ENCODE results near the gene TBC1D5.
A peak's percentile ranks its signal among the peaks of the same experiment; 100 is the strongest.
"Not testable (repeated sequence)": the region's sequence is repeated elsewhere in the genome, so short reads cannot be mapped to it uniquely, and the experiment has no call there.

TBC1D5 gene

DNA sequence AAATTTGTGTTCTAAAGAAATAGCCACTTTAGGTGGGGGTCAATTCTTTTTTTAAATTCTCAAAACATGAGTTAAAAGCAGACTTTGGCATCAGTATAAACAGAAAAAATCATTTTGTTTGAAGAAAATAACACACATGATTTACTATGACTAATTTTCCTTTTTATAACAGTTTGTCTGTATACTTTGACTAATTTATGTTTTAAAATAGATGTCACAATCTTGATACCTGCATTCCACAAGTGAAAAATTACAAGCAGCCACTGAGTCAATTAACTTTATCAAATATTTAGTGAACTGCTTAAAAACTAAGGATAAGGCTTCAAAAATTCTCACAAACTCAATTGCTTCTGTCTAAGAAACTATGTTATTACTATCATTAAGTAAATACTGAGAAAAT is 235.0 kb downstream of the TBC1D5 start:
- TF ChIP-seq, protein P1, sequence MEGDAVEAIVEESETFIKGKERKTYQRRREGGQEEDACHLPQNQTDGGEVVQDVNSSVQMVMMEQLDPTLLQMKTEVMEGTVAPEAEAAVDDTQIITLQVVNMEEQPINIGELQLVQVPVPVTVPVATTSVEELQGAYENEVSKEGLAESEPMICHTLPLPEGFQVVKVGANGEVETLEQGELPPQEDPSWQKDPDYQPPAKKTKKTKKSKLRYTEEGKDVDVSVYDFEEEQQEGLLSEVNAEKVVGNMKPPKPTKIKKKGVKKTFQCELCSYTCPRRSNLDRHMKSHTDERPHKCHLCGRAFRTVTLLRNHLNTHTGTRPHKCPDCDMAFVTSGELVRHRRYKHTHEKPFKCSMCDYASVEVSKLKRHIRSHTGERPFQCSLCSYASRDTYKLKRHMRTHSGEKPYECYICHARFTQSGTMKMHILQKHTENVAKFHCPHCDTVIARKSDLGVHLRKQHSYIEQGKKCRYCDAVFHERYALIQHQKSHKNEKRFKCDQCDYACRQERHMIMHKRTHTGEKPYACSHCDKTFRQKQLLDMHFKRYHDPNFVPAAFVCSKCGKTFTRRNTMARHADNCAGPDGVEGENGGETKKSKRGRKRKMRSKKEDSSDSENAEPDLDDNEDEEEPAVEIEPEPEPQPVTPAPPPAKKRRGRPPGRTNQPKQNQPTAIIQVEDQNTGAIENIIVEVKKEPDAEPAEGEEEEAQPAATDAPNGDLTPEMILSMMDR (IDR thresholded peaks at IDR 0.05; ENCODE audit: low read length, missing control alignments) = no peak
- no peak overlapping the region for H3K4me3 ChIP-seq (replicated peaks; ENCODE audit: low read depth, low read length)
- no peak for DNase-seq (ENCODE audit: low read depth)

DNA sequence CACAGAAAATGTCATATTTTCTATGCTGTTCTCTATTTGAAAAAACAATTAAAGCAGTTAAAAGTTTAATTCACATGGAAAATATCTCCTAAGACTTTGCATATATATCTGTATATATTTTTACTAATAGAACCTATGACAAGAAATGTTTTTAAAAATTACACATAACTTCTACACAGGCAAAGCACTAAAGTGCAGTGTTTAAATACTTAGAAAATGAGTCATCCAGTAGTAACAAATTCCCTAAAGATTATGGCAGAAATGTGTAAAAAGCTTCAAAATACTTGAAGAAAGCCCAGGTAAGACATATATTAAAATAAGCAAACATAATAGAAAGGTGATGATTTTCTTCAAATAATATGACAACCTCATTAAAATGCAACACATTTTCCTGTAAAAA is 236.6 kb downstream of the TBC1D5 start:
- no peak overlapping the region for H3K4me3 ChIP-seq (replicated peaks; ENCODE audit: low read depth, low read length)
- DNase-seq (ENCODE audit: low read depth) = peak; percentile 48
- TF ChIP-seq, protein P1 (IDR thresholded peaks at IDR 0.05; ENCODE audit: low read length, missing control alignments) = no peak

DNA sequence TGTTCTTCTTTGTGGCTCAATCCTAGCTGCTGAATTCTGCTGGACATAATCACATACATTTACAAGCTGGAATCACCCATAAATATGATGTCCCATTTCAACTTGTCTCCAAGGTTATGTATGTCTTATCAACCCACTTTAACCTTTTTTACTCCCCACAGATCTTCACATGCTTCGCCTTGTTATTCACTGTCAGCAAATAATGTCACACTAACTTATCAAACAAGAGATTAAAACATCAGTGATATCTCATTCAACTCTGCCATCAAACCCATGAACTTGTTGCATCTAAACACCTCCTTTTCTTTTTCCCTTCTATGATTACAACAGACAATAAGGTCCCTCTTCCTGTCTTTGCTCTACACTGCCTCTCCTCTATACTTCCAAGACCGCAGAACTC is 240.7 kb downstream of the TBC1D5 start:
- TF ChIP-seq, protein P1 (IDR thresholded peaks at IDR 0.05; ENCODE audit: low read length, missing control alignments) = no peak
- no peak for DNase-seq (ENCODE audit: low read depth)
- no peak overlapping the region for H3K4me3 ChIP-seq (replicated peaks; ENCODE audit: low read depth, low read length)

DNA sequence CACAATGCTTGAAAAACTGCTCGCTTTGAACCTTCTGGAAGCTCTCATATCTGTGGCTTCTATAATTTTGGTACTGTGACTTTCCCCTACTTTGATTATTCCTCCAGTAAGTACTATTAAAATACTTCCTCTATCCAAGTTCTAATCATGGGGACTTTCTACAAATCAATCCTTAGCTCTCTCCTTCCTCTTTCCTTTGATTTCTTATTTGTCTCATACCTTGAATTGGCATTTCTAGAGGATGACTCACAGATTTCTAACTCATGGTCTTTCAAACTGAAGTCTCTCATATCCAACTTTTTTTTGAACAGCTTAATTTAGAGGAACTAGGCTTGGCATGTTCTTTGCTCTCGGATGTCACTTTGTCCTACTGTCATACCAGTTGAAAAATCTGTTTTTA is 241.8 kb downstream of the TBC1D5 start:
- TF ChIP-seq, protein P1 (IDR thresholded peaks at IDR 0.05; ENCODE audit: low read length, missing control alignments) = no peak
- DNase-seq (ENCODE audit: low read depth) = no peak
- H3K4me3 ChIP-seq (replicated peaks; ENCODE audit: low read depth, low read length) = no peak overlapping the region

DNA sequence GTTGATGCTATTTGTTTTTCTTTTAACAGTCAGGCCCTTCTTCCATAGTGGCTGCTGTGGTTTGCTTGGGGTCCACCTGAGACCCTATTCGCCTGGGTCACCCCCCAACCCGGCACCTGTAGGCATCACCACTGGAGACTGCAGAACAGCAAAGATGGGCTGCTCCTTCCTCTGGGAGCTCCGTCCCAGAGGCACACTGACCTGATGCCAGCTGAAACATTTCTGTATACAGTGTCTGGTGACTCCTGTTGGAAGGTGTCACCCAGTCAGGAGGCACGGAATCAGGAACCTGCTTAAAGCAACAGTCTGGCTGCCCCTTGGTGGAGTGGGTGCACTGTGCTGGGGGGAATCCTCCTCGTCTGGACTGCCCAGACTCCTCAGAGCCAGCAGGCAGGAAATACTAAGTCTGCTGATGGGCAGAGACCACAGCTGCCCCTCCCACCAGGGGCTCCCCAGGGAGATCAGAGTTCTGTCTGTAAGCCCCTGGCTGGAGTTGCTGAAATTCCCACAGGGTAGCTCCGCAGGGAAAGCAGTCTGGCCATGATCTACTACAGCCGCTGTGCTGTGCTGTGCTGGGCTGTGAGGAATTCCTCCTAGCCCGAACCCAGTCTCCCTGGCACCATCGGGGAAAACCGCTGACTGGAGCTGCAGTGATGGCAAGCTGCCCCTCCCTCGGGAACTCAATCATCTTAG is 248.2 kb downstream of the TBC1D5 start:
- TF ChIP-seq, protein P1 (IDR thresholded peaks at IDR 0.05; ENCODE audit: low read length, missing control alignments) = no peak
- no peak overlapping the region for H3K4me3 ChIP-seq (replicated peaks; ENCODE audit: low read depth, low read length)
- no peak for DNase-seq (ENCODE audit: low read depth)

DNA sequence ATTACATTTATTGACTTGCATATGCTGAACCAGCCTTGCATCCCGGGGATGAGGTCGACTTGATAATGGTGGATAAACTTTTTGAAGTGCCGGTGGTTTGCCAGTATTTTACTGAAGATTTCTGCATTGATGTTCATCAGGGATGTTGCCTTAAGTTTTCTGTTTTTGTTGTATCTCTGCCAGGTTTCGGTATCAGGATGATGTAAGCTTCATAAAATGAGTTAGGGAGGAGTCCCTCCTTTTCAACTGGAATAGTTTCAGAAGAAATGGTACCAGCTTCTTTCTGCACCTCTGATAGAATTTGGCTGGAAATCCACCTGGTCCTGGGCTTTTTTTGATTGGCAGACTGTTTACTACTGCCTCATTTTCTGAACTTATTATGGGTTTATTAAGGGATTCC is 250.8 kb downstream of the TBC1D5 start:
- H3K4me3 ChIP-seq (replicated peaks; ENCODE audit: low read depth, low read length) = no peak overlapping the region
- TF ChIP-seq, protein P1 (IDR thresholded peaks at IDR 0.05; ENCODE audit: low read length, missing control alignments) = no peak
- DNase-seq (ENCODE audit: low read depth) = peak; percentile 77

DNA sequence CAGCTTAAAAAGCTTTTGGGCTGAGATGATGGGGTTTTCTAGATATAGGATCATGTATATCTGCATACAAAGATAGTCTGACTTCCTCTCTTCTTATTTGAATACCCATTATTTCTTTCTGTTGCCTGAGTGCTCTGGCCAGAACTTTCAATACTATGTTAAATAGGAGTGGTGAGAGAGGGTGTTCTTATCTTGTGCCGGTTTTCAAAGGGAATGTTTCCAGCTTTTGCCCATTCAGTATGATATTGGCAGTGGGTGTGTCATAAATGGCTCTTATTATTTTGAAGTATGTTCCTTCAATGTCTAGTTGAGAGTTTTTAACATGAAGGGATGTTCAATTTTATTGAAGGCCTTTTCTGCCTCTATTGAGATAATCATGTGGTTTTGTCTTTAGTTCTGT is 251.2 kb downstream of the TBC1D5 start:
- not testable (repeated sequence) for DNase-seq (ENCODE audit: low read depth); H3K4me3 ChIP-seq (replicated peaks; ENCODE audit: low read depth, low read length)

Measured in fibroblast of pulmonary artery (primary cell).